NCI-H1436 treated with DMSO at 0.1 percent for 48 hours (cell line): ENCODE measurements around the gene FIGN.

Experiments used
- DNase-seq: peaks from one replicate; lab custom pipeline; 2025; lab: John Stamatoyannopoulos, UW

FIGN gene

GRCh38 chr2:163611557-163611906, 124.3 kb downstream of the FIGN start:
- no peak for DNase-seq

- DNase-seq, result no peak
Observed at GRCh38 chr2:163610817-163611556, 124.8 kb downstream of the FIGN start.

GRCh38 chr2:163607630-163608029, 128.2 kb downstream of the FIGN start:
- DNase-seq, result no peak

- no peak for DNase-seq
Observed at GRCh38 chr2:163606878-163607277, 128.9 kb downstream of the FIGN start.

- no peak for DNase-seq
Observed at GRCh38 chr2:163605779-163606178, 130.0 kb downstream of the FIGN start.

GRCh38 chr2:163604941-163605555, 130.8 kb downstream of the FIGN start:
- no peak for DNase-seq

GRCh38 chr2:163602196-163602595, 133.6 kb downstream of the FIGN start:
- no peak for DNase-seq

- no peak for DNase-seq
Observed at GRCh38 chr2:163601377-163601776, 134.4 kb downstream of the FIGN start.

GRCh38 chr2:163600801-163601200, 135.0 kb downstream of the FIGN start:
- DNase-seq, result no peak

- DNase-seq, result no peak
Observed at GRCh38 chr2:163595028-163595427, 140.8 kb downstream of the FIGN start.

GRCh38 chr2:163594497-163594896, 141.3 kb downstream of the FIGN start:
- no peak for DNase-seq

GRCh38 chr2:163593982-163594381, 141.8 kb downstream of the FIGN start:
- peak; percentile 43 for DNase-seq

GRCh38 chr2:163592954-163593622, 142.7 kb downstream of the FIGN start:
- no peak for DNase-seq

- DNase-seq, result no peak
Observed at GRCh38 chr2:163591461-163591860, 144.3 kb downstream of the FIGN start.

- DNase-seq, result no peak
Observed at GRCh38 chr2:163580757-163581156, 155.1 kb downstream of the FIGN start.

GRCh38 chr2:163574309-163574708, 161.5 kb downstream of the FIGN start:
- DNase-seq, result no peak

GRCh38 chr2:163573652-163574051, 162.2 kb downstream of the FIGN start:
- DNase-seq, result no peak

GRCh38 chr2:163572850-163573249, 163.0 kb downstream of the FIGN start:
- DNase-seq, result no peak

GRCh38 chr2:163571423-163572102, 164.2 kb downstream of the FIGN start:
- DNase-seq, result no peak

GRCh38 chr2:163570391-163570790, 165.4 kb downstream of the FIGN start:
- DNase-seq, result no peak

- no peak for DNase-seq
Observed at GRCh38 chr2:163565192-163565591, 170.6 kb downstream of the FIGN start.

- no peak for DNase-seq
Observed at GRCh38 chr2:163564236-163564635, 171.6 kb downstream of the FIGN start.

GRCh38 chr2:163563336-163563735, 172.5 kb downstream of the FIGN start:
- no peak for DNase-seq
